GM21529 (cell line): Measurements from ENCODE around the gene HOXD3.

ENCODE experiments used
- ATAC-seq: cut with Tn5 transposase; IDR thresholded peaks from one replicate; pipeline ENCODE4 v1.9.1; 2021; ENCODE audit not compliant: unreplicated experiment

The HOXD3 gene

GRCh38 chr2:176174824-176175708, 18.0 kb downstream of the HOXD3 start:
- no peak for ATAC-seq

DNA sequence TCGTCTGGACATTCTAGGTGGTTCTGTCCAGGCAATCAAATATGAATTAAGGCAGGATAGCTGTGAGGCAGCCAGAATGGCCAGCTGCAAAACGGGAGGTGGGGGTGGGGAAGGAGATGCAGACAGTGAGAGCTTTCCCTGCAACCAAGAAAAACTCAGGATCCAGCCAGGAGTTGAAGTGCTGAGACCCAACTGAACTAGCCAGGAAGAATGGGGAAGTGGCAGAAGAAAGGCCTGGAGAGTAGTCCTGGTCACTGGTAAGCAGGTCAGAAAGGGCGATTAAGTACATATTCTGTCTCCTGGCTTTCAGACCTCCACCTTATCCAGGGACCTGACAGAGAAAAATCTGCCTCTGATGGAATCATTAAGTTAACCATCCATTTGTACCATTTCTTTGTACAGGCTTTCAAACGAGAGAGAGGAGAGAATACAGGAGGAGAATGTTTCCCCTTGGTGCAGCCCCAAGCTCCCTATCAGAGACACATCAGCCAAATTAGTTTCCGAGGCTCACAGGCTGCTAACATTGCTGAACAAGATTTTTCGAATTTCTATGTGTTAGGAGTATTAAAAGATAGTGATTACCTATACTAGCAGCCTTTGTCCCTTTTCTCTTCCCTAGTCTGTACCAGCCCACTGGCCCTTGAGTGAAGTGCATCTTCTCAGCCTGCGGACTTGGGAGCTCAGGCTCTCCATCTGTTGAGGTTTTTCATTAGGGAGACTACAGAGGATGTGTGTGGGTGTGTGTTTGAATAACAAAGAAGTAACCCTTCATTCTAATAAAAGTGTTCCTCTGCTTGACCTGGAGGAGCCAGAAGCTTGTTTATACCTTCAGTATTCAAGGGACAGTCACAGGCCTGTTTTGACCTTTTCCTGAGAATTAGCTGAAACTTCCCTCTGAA, 18.9 kb downstream of the HOXD3 start:
- no peak for ATAC-seq

GRCh38 chr2:176177580-176178037, 20.5 kb downstream of the HOXD3 start:
- ATAC-seq = no peak

DNA sequence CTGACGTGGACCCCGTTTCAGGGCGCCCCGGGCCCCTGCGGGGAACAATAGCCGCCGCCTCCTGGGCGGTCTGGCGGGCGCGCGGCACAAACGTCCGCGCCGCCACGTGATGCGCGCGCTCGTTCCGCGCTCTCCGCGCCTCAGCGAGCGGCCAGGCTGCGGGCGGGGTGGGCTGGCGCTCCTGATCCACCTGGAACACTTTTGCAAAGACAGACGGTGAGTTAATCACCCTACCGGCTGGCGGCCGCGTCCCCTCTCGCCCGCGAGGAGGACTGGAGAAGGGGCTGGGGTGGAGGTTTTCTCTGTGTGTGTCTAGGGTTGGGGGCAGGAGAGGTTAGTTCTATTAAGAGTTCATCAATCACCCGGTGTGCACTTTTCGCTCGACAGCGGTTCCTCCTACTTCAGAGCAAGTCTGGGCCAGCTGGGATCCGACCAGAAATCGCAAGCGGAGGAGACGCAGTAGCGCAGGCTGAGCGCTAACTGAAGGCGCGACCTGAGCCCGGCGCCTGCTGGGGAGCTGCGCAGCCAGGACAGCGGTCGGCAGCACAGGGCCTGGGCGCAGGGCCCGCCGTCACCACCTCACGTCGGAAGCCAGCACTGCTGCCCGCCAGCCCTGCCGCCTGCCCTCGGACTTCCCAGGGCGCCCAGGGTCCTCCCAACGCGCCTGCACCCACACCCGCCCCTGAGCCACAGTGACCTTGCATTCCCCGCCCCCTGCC, 21.1 kb downstream of the HOXD3 start:
- ATAC-seq = no peak

DNA sequence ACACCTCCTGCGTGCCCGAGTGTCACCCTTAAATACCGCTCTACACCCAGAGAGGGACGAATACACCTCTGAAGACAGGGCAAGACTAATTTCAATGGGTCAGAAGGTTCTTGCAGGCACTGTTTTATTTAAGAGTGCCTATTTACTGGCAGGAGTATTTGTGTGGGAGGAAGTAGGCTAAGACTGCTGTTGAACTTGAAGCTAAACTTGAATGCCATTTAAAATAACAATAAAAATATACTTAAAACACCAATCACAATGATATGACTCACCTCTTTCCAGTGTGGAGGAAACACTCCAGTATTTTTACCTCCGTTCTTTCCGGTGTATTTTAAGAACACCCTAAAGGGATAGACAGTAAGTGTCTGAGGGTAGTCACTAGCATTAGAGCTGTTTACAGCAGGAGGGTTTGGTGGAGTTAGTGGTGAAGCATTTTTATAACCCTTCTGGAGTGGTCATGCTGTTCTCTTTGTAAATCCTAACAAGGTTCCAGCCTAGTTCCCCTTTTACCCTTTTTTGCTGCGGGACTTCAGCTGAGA, 21.7 kb downstream of the HOXD3 start:
- no peak for ATAC-seq

DNA sequence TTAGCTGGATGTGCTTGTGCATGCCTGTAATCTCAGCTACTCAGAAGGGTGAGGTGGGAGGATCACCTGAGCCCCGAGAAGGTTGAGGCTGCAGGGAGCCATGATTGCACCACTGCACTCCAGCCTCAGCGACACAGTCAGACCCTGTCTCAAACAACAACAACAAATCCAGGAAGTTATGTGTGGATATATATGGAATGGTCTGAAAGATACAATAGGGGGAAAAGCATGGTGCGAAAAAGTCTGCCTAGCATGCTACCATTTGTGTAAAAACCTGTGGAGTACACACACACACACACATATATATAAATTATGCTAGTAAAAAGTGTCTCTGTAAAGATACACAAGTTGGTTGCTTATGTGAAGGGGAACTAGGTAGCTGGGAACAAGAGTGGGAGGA, 24.4 kb downstream of the HOXD3 start:
- no peak for ATAC-seq

- no peak for ATAC-seq
Measured at GRCh38 chr2:176182671-176183070, 25.6 kb downstream of the HOXD3 start.

DNA sequence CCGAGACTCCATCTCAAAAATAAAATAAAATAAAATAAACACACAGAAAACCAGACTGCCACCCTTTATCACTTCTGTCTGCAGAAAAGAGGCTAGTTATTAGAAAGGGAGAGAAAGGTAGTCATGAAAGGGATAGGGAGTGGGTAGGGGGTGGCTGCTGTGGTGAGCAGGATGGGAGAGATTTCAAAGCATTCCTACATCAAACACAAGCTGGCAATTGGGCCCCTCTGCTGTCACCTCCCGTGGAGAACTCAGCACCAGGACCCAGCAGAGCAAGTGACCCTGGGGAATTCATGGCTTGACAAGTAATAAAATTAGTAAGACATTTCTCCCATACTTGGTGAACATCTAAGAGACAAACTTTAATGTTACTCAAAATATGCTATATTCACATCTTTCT, 27.6 kb downstream of the HOXD3 start:
- ATAC-seq = no peak

DNA sequence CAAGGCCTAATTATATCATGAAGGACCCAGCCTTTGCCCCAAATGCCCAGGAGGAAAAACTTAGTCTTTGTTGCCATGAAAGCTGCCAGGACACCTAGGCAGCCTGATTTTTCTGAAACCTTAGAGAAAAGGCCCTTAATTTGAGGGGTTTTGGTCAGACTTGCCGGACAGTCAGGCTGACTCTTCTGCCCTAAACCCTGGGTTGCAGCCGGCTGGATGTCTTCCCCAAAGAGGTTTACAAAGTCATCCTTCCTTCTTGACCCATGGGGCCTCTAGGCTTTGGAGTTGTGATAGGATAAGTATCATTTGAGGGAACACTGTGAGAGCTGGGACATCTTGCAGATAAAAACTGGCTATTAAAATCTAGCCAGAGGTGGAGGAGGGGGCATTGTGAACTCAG, 28.9 kb downstream of the HOXD3 start:
- no peak for ATAC-seq

- no peak for ATAC-seq
Measured at GRCh38 chr2:176187200-176187898, 30.2 kb downstream of the HOXD3 start.

DNA sequence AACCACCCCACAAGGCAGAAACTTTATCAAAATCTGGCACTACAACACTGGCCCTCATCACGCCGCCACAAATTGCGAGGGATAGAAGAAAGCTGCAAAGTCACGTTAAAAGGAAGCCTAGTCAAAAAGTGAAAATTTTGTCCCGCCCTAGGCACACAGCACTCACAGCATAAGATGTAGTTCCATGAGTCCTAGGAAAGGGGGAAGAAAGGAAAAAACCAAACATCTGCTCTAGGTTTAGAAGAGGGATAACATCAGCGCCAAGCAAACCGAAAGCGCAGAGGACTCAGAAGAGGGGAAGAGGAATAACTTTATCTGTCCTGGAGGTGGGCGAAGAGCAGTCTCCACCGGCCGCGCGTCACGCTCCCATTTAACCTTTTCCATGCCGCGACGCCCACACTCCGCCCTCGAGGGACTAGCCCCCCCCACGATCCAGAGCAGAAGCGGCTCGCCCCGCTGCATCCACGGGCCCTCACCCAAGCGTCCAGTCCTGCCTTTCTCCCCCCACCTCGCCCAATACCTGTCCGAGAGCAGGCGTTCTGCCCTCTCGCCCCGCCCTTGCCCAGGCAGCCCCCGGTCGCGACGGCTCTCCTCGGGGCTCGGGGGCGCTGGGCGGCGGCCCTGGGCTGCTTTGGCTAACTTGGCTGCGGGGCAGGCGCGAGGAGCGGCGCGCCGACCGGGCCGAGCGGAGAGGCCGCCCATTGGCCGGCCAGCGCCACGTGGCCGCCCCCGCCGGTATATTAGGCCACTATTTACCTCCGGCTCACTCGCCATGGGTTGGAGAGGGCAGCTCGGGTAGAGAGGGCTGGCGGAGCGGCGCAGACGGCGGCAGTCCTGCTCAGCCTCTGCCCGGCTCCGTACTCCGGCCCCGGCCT, 31.0 kb downstream of the HOXD3 start, which contains the start of gene HOXD1:
HOXD1 (plus strand) TSS at position 770 of the 875 bp plus-strand sequence. CDS start 134 bp downstream, outside the sequence.
- ATAC-seq = no peak

GRCh38 chr2:176188774-176189680, 31.9 kb downstream of the HOXD3 start:
- ATAC-seq = no peak

- ATAC-seq = no peak
Measured at GRCh38 chr2:176189681-176190641, 32.9 kb downstream of the HOXD3 start.

DNA sequence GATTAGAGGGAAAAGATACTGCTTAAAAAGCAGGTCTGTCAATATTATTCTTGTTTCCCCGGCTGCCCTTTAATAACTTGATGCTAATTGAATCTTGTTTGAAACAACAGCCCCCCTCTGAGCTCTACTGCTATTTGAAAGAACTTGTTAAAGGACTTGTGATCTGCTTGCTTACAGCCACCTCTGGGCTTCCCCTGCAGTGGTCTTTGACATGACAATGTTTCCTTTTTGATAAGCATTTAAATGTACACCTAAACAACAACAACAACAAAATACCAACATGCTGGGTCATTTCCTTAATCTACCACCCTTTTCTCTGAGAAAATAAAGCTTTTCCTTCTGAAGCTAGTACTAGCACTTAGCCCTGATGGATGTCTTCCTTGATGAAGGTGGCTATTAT, 35.2 kb downstream of the HOXD3 start:
- no peak for ATAC-seq

DNA sequence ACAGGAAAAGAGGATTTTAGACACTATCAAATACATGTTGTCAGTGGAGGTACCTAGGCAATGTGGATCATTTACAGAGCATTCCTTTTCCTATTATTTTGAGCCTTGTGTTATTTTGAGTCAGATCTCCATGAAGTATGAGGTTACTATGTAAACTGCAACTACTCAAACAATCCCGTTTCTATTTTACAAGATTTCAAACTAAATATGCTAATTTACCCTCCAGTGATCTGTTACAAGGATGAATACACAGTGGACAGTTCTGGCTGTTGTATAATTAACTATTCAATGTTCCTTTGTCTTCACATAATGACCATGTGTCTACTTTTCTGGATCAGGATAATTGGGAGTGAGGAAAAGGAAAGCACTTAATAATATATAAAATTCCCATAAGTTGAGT, 35.9 kb downstream of the HOXD3 start:
- ATAC-seq = no peak

GRCh38 chr2:176199902-176200301, 42.8 kb downstream of the HOXD3 start:
- no peak for ATAC-seq

GRCh38 chr2:176200971-176201370, 43.9 kb downstream of the HOXD3 start:
- ATAC-seq = no peak
